H9 (cell line): ENCODE results near the gene ABHD12. TPM values are rescaled to one million over a fixed set of nuclear protein-coding genes. Genes with fewer than 3 reads are reported as not detected.

Experiments
- DNase-seq: peaks from one replicate; pipeline ENCODE4 v3.0.0-alpha.2; 2017
- H2AFZ ChIP-seq: one replicate; pipeline ENCODE4 v1.6.1; 2013; ENCODE audit warnings: mild to moderate bottlenecking, low read length, control low read depth, moderate library complexity
- H2AK5ac ChIP-seq: 2 replicates; pipeline ENCODE4 v1.6.1; 2013; ENCODE audit warnings: low read length, control low read depth, mixed read lengths; ENCODE audit not compliant: insufficient read length
- H2BK120ac ChIP-seq: one replicate; pipeline ENCODE4 v1.6.1; 2013; ENCODE audit warnings: low read depth, mild to moderate bottlenecking, low read length, control low read depth, inconsistent platforms; ENCODE audit not compliant: poor library complexity, severe bottlenecking
- H2BK12ac ChIP-seq: 2 replicates; pipeline ENCODE4 v1.6.1; 2013; ENCODE audit warnings: low read length, control low read depth, mixed read lengths, low read depth; ENCODE audit not compliant: insufficient read length
- H2BK15ac ChIP-seq: 2 replicates; pipeline ENCODE4 v1.6.1; 2013; ENCODE audit warnings: low read depth, low read length, control low read depth
- H2BK20ac ChIP-seq: one replicate; pipeline ENCODE4 v1.6.1; 2013; ENCODE audit warnings: low read depth, mild to moderate bottlenecking, low read length, control low read depth, inconsistent platforms; ENCODE audit not compliant: poor library complexity, severe bottlenecking
- H2BK5ac ChIP-seq: 2 replicates; pipeline ENCODE4 v1.6.1; 2013; ENCODE audit warnings: low read length, control low read depth, mixed read lengths; ENCODE audit not compliant: insufficient read length
- H3K14ac ChIP-seq: 2 replicates; pipeline ENCODE4 v1.6.1; 2013; ENCODE audit warnings: low read length, control low read depth; ENCODE audit not compliant: insufficient read depth
- H3K18ac ChIP-seq: 2 replicates; pipeline ENCODE4 v1.6.1; 2013; ENCODE audit warnings: low read depth, mild to moderate bottlenecking, mixed read lengths, low read length, control low read depth; ENCODE audit not compliant: insufficient read length
- H3K23ac ChIP-seq: 2 replicates; pipeline ENCODE4 v1.6.1; 2013; ENCODE audit warnings: low read length, control low read depth, mixed read lengths, low read depth; ENCODE audit not compliant: insufficient read length
- H3K23me2 ChIP-seq: 2 replicates; pipeline ENCODE4 v1.6.1; 2013; ENCODE audit warnings: low read depth, mild to moderate bottlenecking, mixed read lengths, low read length, control low read depth; ENCODE audit not compliant: insufficient read length, poor library complexity, severe bottlenecking
- H3K27ac ChIP-seq: 2 replicates; pipeline ENCODE4 v1.5.1; 2013; ENCODE audit warnings: low read length, control low read depth, mixed read lengths, low read depth; ENCODE audit not compliant: insufficient read length
- H3K27me3 ChIP-seq: 2 replicates; pipeline ENCODE4 v1.6.1; 2013; ENCODE audit warnings: low read length, control low read depth, inconsistent platforms; ENCODE audit not compliant: insufficient read depth
- H3K4ac ChIP-seq: 2 replicates; pipeline ENCODE4 v1.6.1; 2013; ENCODE audit warnings: low read depth, mild to moderate bottlenecking, control low read depth, inconsistent platforms, low read length, moderate library complexity
- H3K4me1 ChIP-seq: 2 replicates; pipeline ENCODE4 v1.6.1; 2013; ENCODE audit warnings: low read length, control low read depth, inconsistent platforms; ENCODE audit not compliant: insufficient read depth
- H3K4me2 ChIP-seq: 2 replicates; pipeline ENCODE4 v1.6.1; 2013; ENCODE audit warnings: low read length, control low read depth, mixed read lengths; ENCODE audit not compliant: insufficient read length, insufficient read depth
- H3K56ac ChIP-seq: 2 replicates; pipeline ENCODE4 v1.6.1; 2013; ENCODE audit warnings: low read depth, mild to moderate bottlenecking, mixed read lengths, low read length, control low read depth; ENCODE audit not compliant: insufficient read length
- H3K79me1 ChIP-seq: 2 replicates; pipeline ENCODE4 v1.6.1; 2013; ENCODE audit warnings: low read depth, mild to moderate bottlenecking, moderate library complexity, low read length, control low read depth, inconsistent platforms; ENCODE audit not compliant: insufficient read depth, poor library complexity, severe bottlenecking
- H3K79me2 ChIP-seq: 2 replicates; pipeline ENCODE4 v1.6.1; 2013; ENCODE audit warnings: low read length, control low read depth, inconsistent platforms; ENCODE audit not compliant: insufficient read depth
- H3K9ac ChIP-seq: 2 replicates; pipeline ENCODE4 v1.6.1; 2013; ENCODE audit warnings: low read length, control low read depth, mixed read lengths; ENCODE audit not compliant: insufficient read length; ENCODE audit errors: extremely low read depth
- H3K9me3 ChIP-seq: one replicate; pipeline ENCODE4 v1.6.1; 2013; ENCODE audit warnings: low read depth, low read length, inconsistent platforms; ENCODE audit not compliant: control insufficient read depth
- H3T11ph ChIP-seq: one replicate; pipeline ENCODE4 v1.6.1; 2013; ENCODE audit warnings: mild to moderate bottlenecking, low read length, control low read depth, inconsistent platforms
- H4K20me1 ChIP-seq: one replicate; pipeline ENCODE4 v1.6.1; 2013; ENCODE audit not compliant: control insufficient read depth, insufficient read length, insufficient read depth
- H4K5ac ChIP-seq: 2 replicates; pipeline ENCODE4 v1.6.1; 2013; ENCODE audit warnings: low read depth, mild to moderate bottlenecking, mixed read lengths, low read length, control low read depth; ENCODE audit not compliant: insufficient read length
- H4K8ac ChIP-seq: replicated peaks from 2 replicates; pipeline ENCODE4 v1.6.1; 2013; ENCODE audit warnings: low read length, control low read depth, mixed read lengths, low read depth; ENCODE audit not compliant: insufficient read length
- H4K91ac ChIP-seq: 2 replicates; pipeline ENCODE4 v1.6.1; 2013; ENCODE audit warnings: low read depth, mild to moderate bottlenecking, moderate library complexity, mixed read lengths, low read length, control low read depth; ENCODE audit not compliant: insufficient read length
- H3K27ac Mint-ChIP-seq, 3 experiments: 2 replicates in 2 of 3; 3 replicates in 1 of 3; pipeline ENCODE4 v1.8.0; 2020 to 2021; ENCODE audit warnings: mixed read lengths in 3 of 3, mild to moderate bottlenecking in 1 of 3, moderate library complexity in 1 of 3
- H3K27me3 Mint-ChIP-seq: 2 replicates; pipeline ENCODE4 v1.8.0; 2021; ENCODE audit warnings: low read depth, mild to moderate bottlenecking, moderate library complexity, mixed read lengths
- H3K36me3 Mint-ChIP-seq, 3 experiments: 2 replicates in 2 of 3; 3 replicates in 1 of 3; pipeline ENCODE4 v1.8.0; 2020 to 2021; ENCODE audit warnings: low read depth in 3 of 3, mixed read lengths in 3 of 3; ENCODE audit not compliant: insufficient read depth in 1 of 3
- H3K4me1 Mint-ChIP-seq, 2 experiments: 2 replicates each; pipeline ENCODE4 v1.8.0; 2020; ENCODE audit warnings: mixed read lengths in 2 of 2
- H3K4me3 Mint-ChIP-seq, 2 experiments: 2 replicates in 1 of 2; 3 replicates in 1 of 2; pipeline ENCODE4 v1.8.0; 2020 to 2021; ENCODE audit warnings: mild to moderate bottlenecking in 2 of 2, mixed read lengths in 2 of 2, moderate library complexity in 1 of 2
- H3K9me3 Mint-ChIP-seq, 2 experiments: 2 replicates in 1 of 2; 3 replicates in 1 of 2; pipeline ENCODE4 v1.8.0; 2020; ENCODE audit warnings: mild to moderate bottlenecking in 2 of 2, mixed read lengths in 2 of 2, moderate library complexity in 1 of 2
- WGBS: extraction: QIAGEN DNeasy Blood & Tissue Kit; methylation state at CpG from one replicate; pipeline ENCODE4 v1.1.7; 2013; ENCODE audit warnings: missing lambda C conversion rate, low lambda C conversion rate, mixed read lengths; ENCODE audit not compliant: insufficient read length; ENCODE audit errors: extremely low coverage; 5-methylcytosine and 5-hydroxymethylcytosine counted together
- total RNA-seq: library from RNA; stranded (reverse); gene quantifications from 2 replicates; pipeline ENCODE4 v1.2.1, GENCODE V29; 2021
- TF ChIP-seq, protein P1 (sequence below): fragments of 200-600 bp; sonication (generic); conservative IDR thresholded peaks from 3 replicates; pipeline ENCODE4 v1.8.0; 2021; ENCODE audit warnings: antibody characterized with exemption, mild to moderate bottlenecking

The ABHD12 gene
- total RNA-seq, 1 experiment from 2014 or later, result 54.4 TPM

DNA sequence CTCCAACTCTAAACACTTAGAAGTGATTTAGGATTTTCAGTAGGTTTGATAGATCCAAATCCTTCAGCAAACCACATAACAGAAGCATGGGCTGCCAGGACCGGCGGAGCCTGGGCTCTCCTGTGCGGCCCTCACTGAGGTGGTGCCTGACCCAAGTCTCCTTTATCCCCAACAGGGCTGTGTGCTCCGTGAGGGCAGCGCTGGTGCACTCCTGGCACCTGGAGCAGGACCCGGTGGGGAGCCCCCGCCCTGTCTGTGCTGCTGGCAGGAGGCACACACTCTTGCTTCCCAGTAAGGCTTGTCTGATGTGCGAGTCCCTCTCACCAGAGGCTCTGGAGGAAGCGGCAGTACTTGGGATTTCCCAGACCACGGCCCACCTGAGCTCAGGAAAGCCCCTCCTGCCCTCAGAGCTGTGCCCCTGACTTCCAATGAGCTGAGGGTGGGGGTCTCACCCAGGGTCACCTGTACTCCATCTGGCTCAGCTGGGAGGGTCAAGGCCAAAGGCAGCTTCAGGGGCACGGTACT, 86.5 kb downstream of the ABHD12 start:
- WGBS, result no CpG with 5 or more reads among the region's 11 CpGs
- TF ChIP-seq, protein P1, sequence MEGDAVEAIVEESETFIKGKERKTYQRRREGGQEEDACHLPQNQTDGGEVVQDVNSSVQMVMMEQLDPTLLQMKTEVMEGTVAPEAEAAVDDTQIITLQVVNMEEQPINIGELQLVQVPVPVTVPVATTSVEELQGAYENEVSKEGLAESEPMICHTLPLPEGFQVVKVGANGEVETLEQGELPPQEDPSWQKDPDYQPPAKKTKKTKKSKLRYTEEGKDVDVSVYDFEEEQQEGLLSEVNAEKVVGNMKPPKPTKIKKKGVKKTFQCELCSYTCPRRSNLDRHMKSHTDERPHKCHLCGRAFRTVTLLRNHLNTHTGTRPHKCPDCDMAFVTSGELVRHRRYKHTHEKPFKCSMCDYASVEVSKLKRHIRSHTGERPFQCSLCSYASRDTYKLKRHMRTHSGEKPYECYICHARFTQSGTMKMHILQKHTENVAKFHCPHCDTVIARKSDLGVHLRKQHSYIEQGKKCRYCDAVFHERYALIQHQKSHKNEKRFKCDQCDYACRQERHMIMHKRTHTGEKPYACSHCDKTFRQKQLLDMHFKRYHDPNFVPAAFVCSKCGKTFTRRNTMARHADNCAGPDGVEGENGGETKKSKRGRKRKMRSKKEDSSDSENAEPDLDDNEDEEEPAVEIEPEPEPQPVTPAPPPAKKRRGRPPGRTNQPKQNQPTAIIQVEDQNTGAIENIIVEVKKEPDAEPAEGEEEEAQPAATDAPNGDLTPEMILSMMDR, result no peak
- H3K4me3 Mint-ChIP-seq, result no peak overlapping the region

More for the DNA sequence above, 86.5 kb downstream of the ABHD12 start:
- Histone ChIP-seq H2AFZ (no peak overlapping the region), H3K79me2 (no peaks in the 10 kb centered on the region), H2BK15ac (no peak overlapping the region), H3K18ac (no peak overlapping the region), H4K5ac (no peak overlapping the region), H2BK20ac (no peak overlapping the region), H3K4me1 (no peaks in the 10 kb centered on the region), H4K8ac (no peak overlapping the region), H3K14ac (no peak overlapping the region), H2BK120ac (no peak overlapping the region), H4K91ac (no peak overlapping the region), H3K56ac (no peak overlapping the region), H3K23ac (no peak overlapping the region), H2BK5ac (no peak overlapping the region), H3K4me2 (no peak overlapping the region), H3K27me3 (no peaks in the 10 kb centered on the region), H2BK12ac (no peak overlapping the region), H3T11ph (no peak overlapping the region), H3K23me2 (no peaks in the 10 kb centered on the region), H3K4ac (no peak overlapping the region), H3K9me3 (no peaks in the 10 kb centered on the region), H3K27ac (no peak overlapping the region), H3K9ac (no peak overlapping the region), H4K20me1 (peaks cover 3% of the 10 kb centered on the region), H2AK5ac (no peak overlapping the region), H3K79me1 (no peaks in the 10 kb centered on the region)
- no peak for DNase-seq
- H3K36me3 Mint-ChIP-seq, result peaks cover 8 to 28% (median 26%) of the 10 kb centered on the region in 3 experiments
- no peaks in the 10 kb centered on the region for H3K9me3 Mint-ChIP-seq
- peaks cover 0 to 3% of the 10 kb centered on the region in 2 experiments; a peak in 2 of 4 replicates for H3K4me1 Mint-ChIP-seq
- H3K27me3 Mint-ChIP-seq, result no peaks in the 10 kb centered on the region; the same call in 1 of the 2 replicates
- no peak overlapping the region for H3K27ac Mint-ChIP-seq
